Measurements from ENCODE around the gene FUCA1. TPM values are rescaled to one million over a fixed set of nuclear protein-coding genes. Genes with fewer than 3 reads are reported as not detected.
"Not testable (repeated sequence)": the region's sequence is repeated elsewhere in the genome, so short reads cannot be mapped to it uniquely, and the experiment has no call there.

Gene FUCA1
- 10 to 100 TPM; 43.8 to 55.2 (median 48.5) TPM for polyA plus RNA-seq (ENCODE audit: insufficient read length in 4 of 4)

DNA sequence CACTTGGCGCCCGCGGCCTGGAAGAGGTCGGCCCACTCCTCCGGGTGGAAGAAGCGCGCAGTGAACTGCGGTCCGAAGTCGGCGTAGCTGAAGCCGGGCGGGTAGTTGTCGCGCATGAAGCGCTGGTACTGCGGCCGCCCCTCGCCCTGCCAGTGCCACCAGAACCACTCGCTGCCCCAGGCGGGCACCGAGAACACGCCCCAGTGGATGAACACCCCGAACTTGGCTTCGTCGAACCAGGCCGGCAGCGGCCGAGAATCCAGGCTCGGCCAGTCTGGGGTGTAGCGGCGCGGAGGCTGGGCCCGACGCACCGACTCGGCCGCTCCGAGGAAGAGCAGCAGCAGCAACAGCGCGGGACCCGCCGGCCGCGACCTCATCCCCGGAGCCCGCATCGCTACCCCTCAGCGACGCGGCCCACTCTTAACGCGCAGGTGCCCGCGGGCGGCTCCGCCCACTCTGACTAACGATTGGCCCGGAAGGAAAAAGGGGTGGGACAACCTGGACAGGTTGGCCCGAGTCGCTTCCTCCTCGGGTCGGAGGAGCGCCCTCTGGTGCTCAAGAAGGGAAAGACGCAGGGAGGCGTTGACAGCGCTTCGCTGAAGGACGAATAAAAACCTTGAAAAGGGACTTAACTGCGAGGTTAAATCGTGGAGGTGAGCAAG, at the start of gene FUCA1:
FUCA1 (minus strand) TSS at position 396 of the 662 bp plus-strand sequence; CDS start at position 392, 4 bp downstream.
- peak; percentile 90 to 97 (median 93) for DNase-seq (ENCODE audit: low read depth in 4 of 4, low spot score in 3 of 4)

DNA sequence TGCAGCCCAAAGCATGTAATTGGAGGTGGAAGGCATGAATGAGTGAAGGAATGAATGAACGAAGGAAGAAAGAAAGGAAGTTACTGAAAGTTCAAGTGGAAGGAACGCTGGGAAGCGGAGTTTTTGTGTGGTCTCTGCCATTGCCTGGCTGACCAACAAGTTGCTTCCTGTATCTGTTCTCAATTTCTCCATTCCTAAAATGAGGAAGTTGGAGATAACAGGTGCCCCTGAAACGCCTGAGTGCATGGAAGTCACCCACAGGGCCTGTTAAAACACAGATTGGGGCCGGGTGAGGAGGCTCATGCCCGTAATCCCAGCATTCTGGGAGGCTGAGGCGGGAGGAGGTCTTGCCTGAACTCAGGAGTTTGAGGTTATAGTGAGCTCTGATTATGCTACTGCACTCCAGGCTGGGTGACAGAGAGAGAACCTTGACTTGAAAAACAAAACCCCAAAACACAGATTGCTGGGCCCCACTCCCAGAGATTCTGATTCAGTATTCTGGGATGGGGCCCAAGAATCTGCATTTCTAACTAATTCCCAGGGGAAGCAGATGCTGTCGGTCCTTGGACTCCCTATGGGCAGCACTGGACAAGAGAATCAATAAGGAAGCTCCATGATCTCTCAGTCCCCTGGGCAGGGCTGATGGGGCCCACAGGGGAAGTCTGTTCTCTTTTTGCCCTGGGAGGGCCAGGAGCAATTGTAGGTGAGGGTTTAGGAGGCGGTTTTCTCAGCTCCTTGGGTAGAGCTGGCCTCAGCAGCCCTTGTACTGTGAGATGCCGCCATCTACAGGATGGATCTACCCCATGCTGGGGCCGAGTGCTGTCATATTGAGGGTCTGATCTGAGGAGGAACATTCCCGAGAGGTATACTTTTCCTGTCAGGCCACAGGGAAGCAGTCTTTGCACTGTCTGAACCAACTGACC, 48.4 kb upstream of the FUCA1 start:
- DNase-seq (ENCODE audit: low read depth in 4 of 4, low spot score in 3 of 4) = peak; percentile 34 to 58 (median 54)

DNA sequence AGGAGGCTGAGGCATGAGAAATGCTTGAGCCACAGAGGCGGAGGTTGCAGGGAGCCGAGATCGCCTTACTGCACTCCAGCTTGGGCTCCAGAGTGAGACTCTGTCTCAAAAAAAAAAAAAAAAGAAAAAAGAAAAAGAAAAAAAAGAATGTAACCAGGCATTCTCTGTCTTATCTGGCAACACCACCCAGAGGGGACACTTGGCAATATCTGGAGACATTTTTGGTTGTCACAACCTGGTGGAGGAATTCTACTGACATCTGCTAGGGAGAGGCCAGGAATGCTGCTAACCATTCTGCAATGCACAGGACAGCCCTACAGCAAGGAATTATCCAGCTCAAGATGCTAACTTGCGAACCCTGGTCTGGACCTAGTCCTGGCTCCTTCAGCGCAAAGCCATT, 47.4 kb upstream of the FUCA1 start:
- DNase-seq (ENCODE audit: low read depth in 4 of 4, low spot score in 3 of 4) = no peak

DNA sequence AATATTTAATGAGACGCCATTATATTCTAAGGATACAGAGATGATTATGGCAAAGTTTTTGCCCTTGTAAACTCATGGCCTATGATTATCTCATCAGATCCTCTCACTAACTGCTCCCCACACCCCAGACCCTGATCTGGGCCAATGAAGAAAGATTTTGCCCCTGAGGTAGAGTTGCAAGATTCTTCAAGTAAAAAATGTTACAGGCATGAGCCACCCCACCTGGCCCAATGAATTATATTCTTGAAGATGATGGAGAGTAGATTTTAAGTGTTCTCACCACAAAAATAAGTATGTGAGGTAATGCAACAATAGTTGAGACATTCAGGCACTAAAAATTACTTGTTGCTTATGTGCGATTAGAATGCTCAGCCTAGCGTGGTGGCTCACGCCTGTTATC, 46.8 kb upstream of the FUCA1 start:
- DNase-seq (ENCODE audit: low read depth in 4 of 4, low spot score in 3 of 4) = no peak

DNA sequence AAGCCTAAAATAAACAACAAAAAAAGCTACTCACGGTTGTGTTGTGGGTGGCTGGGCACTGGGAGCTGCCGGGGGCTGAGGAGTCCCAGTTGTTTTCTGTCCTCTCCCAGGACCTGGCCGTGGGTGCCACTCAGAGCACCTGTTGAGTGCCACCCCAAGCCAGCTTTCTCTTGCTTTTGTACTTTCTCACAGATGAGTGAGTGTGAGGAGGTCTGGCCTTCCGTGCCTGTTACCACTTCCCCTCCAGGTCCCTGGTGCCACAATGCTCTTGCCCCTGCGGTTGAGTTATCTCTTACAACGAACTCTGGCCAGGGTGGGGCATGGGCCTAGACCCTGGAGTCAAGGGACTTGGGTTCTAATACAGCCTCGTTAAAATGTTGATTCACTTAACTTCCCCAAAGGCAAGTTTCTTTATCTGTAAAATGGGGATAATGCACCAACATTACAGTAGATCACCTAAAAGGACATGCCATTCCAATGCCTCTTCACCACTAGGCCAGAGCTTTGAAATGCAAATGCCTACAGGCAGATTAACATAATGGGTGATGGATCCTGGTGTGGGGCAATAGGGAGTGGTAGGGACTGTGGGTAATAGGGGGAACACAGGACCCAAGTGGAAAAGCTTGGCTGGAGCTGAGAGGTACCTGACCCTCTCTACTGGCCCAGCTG, 45.3 kb upstream of the FUCA1 start, which contains the start of gene CNR2:
CNR2 (minus strand) TSS at position 151 of the 669 bp plus-strand sequence. CDS start 37,745 bp downstream, outside the sequence.
- DNase-seq (ENCODE audit: low read depth in 4 of 4, low spot score in 3 of 4) = no peak

DNA sequence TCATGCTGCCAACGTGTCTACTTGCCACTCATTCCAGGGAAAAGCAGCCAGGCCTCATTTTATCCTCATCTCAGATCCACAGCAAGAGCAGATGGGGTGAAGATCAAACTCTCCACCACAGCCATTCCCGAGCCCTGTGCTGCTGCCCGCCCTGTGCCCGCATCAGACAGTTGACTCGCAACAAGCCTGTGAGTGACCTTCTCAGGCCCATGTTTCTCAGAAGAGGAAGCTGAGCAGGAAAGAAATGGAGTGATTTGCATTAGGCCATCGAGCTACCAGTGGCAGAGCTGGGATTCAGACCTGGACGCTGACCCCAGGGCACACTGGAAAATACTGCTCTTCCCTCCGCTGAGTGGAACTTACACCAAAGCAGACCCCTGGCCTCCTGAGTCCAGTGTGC, 43.8 kb upstream of the FUCA1 start:
- DNase-seq (ENCODE audit: low read depth in 4 of 4, low spot score in 3 of 4) = no peak

DNA sequence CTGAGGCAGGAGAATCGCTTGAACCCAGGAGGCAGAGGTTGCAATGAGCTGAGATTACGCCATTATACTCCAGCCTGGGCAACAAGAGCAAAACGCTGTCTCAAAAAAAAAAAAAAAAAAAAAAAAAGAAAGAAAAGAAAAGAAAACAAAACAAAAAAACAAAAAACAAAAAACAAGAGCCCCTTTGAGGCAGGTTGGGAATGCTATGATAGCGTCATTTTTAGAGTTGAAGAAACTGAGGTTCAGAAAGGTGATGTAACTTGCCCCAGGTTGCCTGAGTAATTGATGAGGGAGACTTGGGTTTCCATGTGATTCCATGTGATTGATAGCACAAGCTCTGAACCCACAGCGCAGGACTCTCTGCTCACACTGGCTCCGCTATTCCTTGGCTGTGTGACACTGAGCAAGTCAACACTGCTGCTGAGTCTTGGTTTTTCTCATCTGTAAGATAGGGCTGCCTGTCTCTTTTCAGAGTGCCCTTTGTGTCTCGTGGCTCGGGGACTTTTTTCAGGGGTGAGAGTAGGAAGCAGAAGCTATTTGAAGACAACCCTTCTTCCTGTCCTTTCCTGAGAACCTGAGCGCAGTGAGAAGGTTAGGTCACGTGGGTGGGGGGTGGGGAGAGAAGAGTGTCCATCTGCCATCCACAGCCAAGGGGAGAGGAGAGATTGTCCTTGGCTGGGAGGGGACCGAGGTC, 42.6 kb upstream of the FUCA1 start:
- no peak for DNase-seq (ENCODE audit: low read depth in 4 of 4, low spot score in 3 of 4)

DNA sequence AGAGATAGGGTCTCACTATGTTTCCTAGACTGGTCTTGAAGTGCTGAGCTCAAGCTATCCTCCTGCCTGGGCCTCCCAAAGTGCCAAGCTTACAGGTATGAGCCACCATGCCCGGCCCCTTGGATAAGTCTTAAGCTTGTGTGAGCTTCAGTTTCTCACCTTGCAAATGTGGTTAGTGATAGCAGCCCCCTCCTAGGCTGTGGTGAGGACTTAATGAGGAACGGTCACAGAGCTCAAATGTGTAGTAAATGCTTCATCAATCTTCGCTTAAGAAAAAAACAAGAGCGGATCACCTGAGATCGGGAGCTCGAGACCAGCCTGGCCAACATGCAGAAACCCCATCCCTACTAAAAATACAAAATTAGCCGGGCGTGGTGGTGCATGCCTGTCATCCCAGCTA, 42.1 kb upstream of the FUCA1 start:
- DNase-seq (ENCODE audit: low read depth in 4 of 4, low spot score in 3 of 4) = no peak

DNA sequence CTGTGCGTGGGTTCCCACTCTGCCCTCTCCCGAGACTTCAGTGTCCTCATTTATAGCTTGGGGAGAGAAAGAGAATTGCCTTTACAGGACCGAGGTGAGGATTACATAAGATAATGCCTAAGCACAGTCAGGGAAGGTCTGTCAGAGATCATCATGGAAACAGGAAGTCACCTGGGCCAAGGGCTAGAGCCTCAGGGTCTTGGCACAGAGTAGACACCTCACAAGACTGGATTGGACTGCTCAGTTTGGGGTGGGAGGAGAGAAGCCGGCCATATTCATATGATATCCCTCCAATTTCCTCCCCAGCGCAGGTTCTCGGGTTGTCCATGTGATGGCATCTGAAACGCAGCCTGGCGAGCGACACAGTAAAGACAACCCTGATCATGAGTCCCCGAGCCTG, 41.3 kb upstream of the FUCA1 start:
- DNase-seq (ENCODE audit: low read depth in 4 of 4, low spot score in 3 of 4) = no peak

DNA sequence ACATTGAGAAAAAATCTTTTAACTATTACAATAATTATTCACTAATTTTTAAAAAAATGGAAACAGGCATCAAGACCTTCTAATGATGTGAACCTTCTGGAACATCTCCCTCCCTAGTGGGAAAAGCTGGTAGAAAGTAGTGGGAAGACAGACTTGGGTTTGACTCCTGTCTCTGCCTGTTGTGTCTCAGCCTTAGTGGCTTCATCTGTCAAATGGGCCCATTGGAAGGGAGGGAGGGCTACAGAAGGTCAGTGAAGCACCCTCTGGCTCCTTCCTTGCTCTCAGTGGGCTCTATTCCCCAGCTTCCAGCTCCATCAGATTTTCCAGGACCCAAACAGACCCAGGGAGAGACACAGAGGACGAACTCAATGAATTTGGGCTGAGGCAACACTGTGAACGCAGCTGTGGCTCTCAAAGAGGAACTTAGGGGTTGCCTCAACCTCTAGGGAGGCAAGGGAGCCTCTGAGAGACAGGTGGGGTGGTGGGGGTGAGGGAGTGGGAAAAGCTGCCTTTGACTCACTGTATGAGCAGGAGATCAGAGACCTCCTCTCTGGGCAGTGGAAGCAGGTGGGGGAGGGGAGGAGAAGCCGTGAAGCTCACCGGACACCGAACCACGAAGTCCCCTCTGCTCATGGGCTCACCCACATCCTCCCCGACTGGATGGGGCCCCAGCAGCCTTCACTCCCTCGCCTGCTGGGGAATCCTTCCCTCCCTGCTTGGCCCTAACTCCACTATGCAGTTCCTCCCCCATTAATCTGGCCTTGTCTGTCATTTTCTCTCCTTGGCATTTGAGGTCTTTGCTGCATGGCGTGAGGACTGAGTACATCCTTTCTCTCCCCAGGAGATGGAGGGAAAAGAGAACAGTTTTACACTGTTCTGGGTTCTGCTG, 40.6 kb upstream of the FUCA1 start:
- no peak for DNase-seq (ENCODE audit: low read depth in 4 of 4, low spot score in 3 of 4)

DNA sequence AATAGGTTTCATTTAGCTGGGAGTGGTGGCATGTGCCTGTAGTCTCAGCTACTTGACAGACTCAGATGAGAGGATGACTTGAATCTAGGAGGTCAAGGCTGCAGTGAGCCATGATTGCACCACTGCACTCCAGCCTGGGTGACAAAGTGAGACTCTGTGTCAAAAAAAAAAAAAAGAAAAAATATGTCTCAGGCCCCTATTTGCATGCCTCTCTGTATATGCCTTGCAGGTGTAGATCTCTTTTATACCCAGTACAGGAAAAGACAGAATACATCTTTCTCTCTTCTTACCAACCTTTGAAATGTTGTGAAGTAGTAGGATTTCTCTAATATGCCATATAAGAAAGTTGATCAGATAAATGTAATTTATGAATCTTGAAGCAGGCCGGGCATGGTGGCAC, 38.6 kb upstream of the FUCA1 start:
- no peak for DNase-seq (ENCODE audit: low read depth in 4 of 4, low spot score in 3 of 4)

DNA sequence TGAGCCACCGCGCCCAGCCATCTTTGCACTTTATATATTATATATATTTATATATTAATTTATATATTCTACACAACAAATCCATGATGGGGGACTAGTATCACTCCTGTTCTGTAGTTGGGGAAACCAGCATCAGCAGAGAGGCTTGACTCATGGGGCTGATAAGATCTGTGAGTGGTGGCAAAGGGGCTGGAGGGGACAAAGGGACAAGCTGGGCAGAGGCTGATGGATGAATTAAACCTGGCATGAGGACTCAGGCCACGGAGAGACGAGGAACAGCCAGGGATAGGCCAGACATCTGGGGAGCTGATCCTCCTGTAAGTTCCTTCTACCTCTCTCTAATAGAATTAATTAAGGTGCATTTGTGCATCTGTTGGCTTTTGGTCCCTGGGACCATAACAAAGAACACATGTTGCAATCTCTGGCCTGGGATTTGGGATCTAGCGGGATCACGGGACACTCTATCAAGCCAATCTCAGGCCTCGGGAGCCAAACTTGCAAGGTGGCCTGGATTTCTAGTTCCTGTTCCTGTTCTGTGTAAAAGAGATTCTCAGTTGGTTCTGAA, 37.5 kb upstream of the FUCA1 start:
- no peak for DNase-seq (ENCODE audit: low read depth in 4 of 4, low spot score in 3 of 4)

DNA sequence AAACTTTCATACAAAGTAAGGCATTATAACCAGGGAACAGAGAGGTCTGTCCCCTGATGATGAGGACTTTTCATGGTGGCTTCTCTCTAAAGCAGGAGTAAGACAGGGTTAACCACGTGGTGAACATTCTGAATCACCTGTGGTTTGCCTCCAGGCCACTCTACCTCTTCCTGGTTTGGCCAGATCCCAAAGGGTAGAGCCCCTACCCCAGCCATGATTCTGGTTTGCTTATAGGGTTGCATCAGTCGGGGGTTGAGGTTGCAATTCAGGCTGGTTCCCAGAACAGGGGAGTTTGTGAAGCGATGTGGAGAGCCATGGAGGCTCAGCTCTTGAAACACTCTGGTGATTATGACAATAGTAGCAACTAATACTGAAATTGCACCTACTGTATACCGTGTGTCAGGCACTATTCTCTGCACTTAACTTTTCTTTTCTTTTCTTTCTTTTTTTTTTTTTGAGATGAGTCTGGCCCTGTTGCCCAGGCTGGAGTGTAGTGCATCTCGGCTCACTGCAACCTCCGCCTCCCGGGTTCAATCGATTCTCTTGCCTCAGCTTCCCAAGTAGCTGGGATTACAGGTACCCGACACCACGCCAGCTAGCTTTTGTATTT, 36.8 kb upstream of the FUCA1 start:
- no peak for DNase-seq (ENCODE audit: low read depth in 4 of 4, low spot score in 3 of 4)

DNA sequence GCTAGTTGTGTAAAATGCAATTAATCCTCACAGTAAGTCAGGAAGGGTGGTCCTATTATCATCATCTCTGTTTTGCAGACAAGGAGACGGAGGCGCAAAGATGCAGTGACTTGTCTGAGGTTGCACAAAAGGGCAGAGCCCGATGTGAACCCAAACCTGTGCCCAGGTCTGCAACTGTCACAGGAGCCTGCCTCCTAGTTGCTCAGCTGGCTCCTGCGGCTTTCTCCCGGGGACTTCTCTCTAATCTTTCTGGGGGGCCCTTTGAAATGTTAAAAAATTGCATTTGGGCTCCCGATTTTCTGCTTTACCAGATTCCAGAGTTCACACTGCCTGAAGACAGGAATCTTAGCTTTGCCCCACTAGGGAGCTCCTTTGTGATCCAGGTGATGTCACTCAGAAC, 35.7 kb upstream of the FUCA1 start:
- DNase-seq (ENCODE audit: low read depth in 4 of 4, low spot score in 3 of 4) = no peak

DNA sequence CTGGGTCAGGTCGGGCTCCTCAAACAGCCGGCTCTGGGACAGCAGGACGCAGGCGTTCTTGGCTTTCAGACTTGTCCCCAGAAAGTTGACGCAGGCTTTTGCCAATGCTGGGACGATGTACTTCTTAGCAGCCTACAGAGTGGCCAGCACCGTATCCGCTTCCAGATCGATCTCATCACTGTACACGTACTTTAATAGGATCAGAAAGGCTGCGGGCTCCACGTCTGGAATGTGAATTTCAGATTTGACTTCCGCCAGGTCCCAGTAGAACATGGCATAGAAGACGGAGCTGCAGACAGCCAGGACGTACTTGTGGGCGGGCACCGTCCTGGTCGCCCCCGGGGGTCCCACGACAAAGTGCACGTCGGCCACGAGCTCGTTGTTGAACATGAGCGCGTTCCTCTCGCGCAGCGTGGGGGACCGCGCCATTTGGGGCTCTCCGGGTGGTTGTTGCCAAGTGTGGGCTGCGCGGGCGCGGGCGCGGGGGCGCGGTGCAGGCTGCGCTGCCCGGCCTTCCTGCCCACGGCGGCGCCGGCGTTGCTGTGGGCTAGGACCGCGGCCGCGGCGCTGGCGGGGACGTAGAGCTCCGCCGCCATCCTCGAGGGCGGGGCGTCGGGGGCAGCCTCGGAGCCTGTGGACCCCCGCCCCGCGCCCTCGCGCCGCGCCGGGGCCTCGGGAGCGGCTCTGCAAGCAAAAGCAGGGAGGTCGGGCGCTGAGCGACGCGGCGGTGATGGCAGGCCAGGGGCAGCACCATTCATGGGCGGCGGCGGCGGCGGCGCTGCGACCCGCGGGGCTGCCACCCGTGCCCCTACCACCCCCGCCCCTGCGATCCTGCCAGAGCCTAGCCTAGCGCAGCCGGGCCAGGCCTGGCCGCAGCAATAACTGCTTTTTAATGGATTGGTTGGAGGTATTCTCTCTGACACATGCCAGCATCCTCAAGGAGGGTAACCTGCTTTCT, 34.5 kb upstream of the FUCA1 start:
- DNase-seq (ENCODE audit: low read depth in 4 of 4, low spot score in 3 of 4) = no peak

DNA sequence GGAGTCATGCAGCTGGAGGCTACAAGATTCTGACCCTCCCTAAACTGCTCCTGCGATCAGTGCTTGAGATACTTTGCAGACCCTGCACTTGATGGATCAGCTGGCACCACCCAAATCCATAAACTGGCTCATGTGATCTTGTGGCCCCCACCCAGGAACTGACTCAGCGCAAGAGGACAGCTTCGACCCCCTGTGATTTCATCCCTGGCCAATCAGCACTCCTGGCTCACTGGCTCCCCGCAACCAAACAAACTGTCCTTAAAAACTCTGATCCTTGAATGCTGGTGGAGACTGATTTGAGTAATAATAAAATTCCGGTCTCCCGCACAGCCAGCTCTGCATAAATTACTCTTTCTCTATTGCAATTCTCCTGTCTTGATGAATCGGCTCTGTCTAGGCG, 31.9 kb upstream of the FUCA1 start:
- not testable (repeated sequence) for DNase-seq (ENCODE audit: low read depth in 4 of 4, low spot score in 3 of 4)

DNA sequence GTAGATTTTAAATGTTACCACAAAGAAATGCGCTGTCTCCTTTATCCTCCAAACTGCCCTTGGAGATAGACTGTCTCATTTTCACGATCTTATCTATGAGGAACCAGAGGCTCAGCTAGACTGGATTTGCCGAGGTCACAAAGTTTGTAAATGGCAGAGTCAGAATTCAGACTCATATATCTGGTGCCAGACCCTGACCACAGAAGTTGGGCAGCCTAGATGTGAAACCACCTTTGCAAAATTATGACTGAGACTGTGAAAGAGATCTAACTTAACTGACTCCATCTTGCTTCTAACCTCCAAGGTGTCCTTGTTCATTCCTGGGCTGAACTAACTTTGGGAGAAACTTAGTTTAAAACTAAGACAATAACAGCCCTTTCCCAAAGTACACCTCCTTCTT, 31.0 kb upstream of the FUCA1 start:
- DNase-seq (ENCODE audit: low read depth in 4 of 4, low spot score in 3 of 4) = no peak

DNA sequence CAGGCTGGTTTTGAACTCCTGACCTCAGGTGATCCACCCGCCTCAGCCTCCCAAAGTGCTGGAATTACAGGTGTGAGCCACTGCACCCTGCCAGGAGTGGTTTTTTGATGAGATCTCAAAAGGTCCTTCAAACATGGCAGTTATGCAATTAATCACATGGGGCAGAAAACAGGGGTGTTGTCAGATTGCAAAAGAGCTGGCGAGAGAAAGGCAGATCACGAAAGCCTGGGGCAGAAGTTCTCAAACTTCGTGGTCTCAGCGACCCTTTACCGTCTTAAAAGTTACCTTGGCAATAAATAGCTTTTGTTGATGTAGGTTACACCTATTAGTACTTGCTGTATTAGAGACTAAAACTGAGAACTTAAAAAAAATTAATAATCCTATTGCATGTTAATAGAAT, 29.0 kb upstream of the FUCA1 start:
- DNase-seq (ENCODE audit: low read depth in 4 of 4, low spot score in 3 of 4) = no peak
